Measurements from ENCODE around the gene TCOF1.

- no peak for TF ChIP-seq POLR2A (IDR thresholded peaks at IDR 0.05; ENCODE audit: low read length)
- no peak for TF ChIP-seq GATA1 (IDR thresholded peaks at IDR 0.05; ENCODE audit: low read depth, low read length)
These were observed 24.1 kb upstream of the TCOF1 start for GRCh38 chr5:150333400-150333799.

All from erythroblast (primary cell).